ENCODE measurements around the gene LRRC9. TPM values are rescaled to one million over a fixed set of nuclear protein-coding genes. Genes with fewer than 3 reads are reported as not detected.
A peak's percentile ranks its signal among the peaks of the same experiment; 100 is the strongest.

LRRC9 gene
- total and polyA plus RNA-seq, 2 of the 13 experiments (the other 11 are each of a cell fraction or from before 2014, with no cell fraction given) = 0.08 to 0.18 TPM

GRCh38 chr14:60091550-60092525, 171.9 kb downstream of the LRRC9 start, which contains the start of gene PCNX4 (continued):
- TF ChIP-seq HHEX (CRISPR knock-in tag; IDR thresholded peaks at IDR 0.05) = no peak
- TF ChIP-seq ZNF816 (CRISPR knock-in tag; IDR thresholded peaks at IDR 0.05; ENCODE audit: borderline replicate concordance) = peak; percentile 74; the same call in 1 of the 2 replicates
- TF ChIP-seq MAFF (IDR thresholded peaks at IDR 0.05; ENCODE audit: low read depth, low read length) = no peak
- TF ChIP-seq, protein P1, sequence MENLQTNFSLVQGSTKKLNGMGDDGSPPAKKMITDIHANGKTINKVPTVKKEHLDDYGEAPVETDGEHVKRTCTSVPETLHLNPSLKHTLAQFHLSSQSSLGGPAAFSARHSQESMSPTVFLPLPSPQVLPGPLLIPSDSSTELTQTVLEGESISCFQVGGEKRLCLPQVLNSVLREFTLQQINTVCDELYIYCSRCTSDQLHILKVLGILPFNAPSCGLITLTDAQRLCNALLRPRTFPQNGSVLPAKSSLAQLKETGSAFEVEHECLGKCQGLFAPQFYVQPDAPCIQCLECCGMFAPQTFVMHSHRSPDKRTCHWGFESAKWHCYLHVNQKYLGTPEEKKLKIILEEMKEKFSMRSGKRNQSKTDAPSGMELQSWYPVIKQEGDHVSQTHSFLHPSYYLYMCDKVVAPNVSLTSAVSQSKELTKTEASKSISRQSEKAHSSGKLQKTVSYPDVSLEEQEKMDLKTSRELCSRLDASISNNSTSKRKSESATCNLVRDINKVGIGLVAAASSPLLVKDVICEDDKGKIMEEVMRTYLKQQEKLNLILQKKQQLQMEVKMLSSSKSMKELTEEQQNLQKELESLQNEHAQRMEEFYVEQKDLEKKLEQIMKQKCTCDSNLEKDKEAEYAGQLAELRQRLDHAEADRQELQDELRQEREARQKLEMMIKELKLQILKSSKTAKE (CRISPR knock-in tag; IDR thresholded peaks at IDR 0.05; ENCODE audit: borderline replicate concordance) = peak; percentile 68; the same call in 1 of the 2 replicates
- peak; percentile 96 for TF ChIP-seq HNRNPLL (IDR thresholded peaks at IDR 0.05; ENCODE audit: low read depth, low read length, poor library complexity, severe bottlenecking)
- TF ChIP-seq ATF7-NPFF (CRISPR knock-in tag; IDR thresholded peaks at IDR 0.05; ENCODE audit: low read depth) = peak; percentile 91
- TF ChIP-seq ZNF616 (CRISPR knock-in tag; IDR thresholded peaks at IDR 0.05; ENCODE audit: low read depth) = peak; percentile 73
- TF ChIP-seq ZNF576 (CRISPR knock-in tag; IDR thresholded peaks at IDR 0.05) = no peak
- 0 out of 2 replicates have a peak, but pooled peaks have one; percentile 19 for TF ChIP-seq ZNF644 (CRISPR knock-in tag; IDR thresholded peaks at IDR 0.05; ENCODE audit: low read depth)
- TF ChIP-seq ZNF879 (CRISPR knock-in tag; IDR thresholded peaks at IDR 0.05) = peak; percentile 62
- TF ChIP-seq, protein P2, sequence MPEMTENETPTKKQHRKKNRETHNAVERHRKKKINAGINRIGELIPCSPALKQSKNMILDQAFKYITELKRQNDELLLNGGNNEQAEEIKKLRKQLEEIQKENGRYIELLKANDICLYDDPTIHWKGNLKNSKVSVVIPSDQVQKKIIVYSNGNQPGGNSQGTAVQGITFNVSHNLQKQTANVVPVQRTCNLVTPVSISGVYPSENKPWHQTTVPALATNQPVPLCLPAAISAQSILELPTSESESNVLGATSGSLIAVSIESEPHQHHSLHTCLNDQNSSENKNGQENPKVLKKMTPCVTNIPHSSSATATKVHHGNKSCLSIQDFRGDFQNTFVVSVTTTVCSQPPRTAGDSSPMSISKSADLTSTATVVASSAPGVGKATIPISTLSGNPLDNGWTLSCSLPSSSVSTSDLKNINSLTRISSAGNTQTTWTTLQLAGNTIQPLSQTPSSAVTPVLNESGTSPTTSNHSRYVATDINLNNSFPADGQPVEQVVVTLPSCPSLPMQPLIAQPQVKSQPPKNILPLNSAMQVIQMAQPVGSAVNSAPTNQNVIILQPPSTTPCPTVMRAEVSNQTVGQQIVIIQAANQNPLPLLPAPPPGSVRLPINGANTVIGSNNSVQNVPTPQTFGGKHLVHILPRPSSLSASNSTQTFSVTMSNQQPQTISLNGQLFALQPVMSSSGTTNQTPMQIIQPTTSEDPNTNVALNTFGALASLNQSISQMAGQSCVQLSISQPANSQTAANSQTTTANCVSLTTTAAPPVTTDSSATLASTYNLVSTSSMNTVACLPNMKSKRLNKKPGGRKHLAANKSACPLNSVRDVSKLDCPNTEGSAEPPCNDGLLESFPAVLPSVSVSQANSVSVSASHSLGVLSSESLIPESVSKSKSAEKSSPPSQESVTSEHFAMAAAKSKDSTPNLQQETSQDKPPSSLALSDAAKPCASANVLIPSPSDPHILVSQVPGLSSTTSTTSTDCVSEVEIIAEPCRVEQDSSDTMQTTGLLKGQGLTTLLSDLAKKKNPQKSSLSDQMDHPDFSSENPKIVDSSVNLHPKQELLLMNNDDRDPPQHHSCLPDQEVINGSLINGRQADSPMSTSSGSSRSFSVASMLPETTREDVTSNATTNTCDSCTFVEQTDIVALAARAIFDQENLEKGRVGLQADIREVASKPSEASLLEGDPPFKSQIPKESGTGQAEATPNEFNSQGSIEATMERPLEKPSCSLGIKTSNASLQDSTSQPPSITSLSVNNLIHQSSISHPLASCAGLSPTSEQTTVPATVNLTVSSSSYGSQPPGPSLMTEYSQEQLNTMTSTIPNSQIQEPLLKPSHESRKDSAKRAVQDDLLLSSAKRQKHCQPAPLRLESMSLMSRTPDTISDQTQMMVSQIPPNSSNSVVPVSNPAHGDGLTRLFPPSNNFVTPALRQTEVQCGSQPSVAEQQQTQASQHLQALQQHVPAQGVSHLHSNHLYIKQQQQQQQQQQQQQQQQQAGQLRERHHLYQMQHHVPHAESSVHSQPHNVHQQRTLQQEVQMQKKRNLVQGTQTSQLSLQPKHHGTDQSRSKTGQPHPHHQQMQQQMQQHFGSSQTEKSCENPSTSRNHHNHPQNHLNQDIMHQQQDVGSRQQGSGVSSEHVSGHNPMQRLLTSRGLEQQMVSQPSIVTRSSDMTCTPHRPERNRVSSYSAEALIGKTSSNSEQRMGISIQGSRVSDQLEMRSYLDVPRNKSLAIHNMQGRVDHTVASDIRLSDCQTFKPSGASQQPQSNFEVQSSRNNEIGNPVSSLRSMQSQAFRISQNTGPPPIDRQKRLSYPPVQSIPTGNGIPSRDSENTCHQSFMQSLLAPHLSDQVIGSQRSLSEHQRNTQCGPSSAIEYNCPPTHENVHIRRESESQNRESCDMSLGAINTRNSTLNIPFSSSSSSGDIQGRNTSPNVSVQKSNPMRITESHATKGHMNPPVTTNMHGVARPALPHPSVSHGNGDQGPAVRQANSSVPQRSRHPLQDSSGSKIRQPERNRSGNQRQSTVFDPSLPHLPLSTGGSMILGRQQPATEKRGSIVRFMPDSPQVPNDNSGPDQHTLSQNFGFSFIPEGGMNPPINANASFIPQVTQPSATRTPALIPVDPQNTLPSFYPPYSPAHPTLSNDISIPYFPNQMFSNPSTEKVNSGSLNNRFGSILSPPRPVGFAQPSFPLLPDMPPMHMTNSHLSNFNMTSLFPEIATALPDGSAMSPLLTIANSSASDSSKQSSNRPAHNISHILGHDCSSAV (CRISPR knock-in tag; IDR thresholded peaks at IDR 0.05; ENCODE audit: borderline replicate concordance) = peak; percentile 75; the same call in 1 of the 2 replicates
- TF ChIP-seq CBX2 (IDR thresholded peaks at IDR 0.05; ENCODE audit: low read depth, low read length) = no peak
- TF ChIP-seq CBX2 (CRISPR knock-in tag; IDR thresholded peaks at IDR 0.05; ENCODE audit: low read depth) = peak; percentile 91; the same call in 1 of the 2 replicates
- peak; percentile 29; the same call in 1 of the 2 replicates for TF ChIP-seq ISX (CRISPR knock-in tag; conservative IDR thresholded peaks at IDR 0.05)
- TF ChIP-seq TCF12 (IDR thresholded peaks at IDR 0.05) = no peak
- no peak for TF ChIP-seq TCF12 (CRISPR knock-in tag; IDR thresholded peaks at IDR 0.05)
- TF ChIP-seq HMG20B (CRISPR knock-in tag; conservative IDR thresholded peaks at IDR 0.05) = no peak; the same call in 1 of the 2 replicates
- TF ChIP-seq MATR3 (CRISPR knock-in tag; IDR thresholded peaks at IDR 0.05) = no peak
- no peak for TF ChIP-seq ZMYM3 (CRISPR knock-in tag; IDR thresholded peaks at IDR 0.05)

Measured in HepG2 (cell line).